C4-2B (cell line): ENCODE measurements around the gene ST7.

Experiments
- H3K27ac ChIP-seq: fragments of 450-650 bp; 2 replicates; pipeline ENCODE4 v1.5.1; 2017
- CTCF ChIP-seq: fragments of 450-650 bp; conservative IDR thresholded peaks from 2 replicates; pipeline ENCODE4 v1.5.1; 2017; ENCODE audit warnings: mild to moderate bottlenecking
- ZFX ChIP-seq: fragments of 450-650 bp; IDR thresholded peaks from 2 replicates; pipeline ENCODE4 v1.6.1; 2017

ST7 gene

DNA sequence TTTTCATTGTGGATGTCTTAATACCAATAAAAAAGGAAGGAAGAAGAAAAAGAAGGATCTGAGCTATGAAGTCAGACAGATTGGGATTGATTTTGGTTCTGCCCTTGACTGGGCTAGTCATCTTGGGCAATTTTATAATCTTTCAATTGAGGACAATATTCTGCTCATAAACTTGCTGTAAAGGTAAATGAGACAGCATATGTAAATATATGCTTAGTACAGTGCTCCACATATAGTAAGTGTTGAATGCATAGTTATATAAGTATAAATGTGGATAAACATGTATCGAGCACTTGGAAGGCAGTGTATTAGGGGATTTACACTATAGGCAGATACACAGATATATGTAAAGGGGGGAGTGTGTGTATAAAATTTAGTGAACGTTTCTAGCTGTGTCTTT, 85.1 kb downstream of the ST7 start:
- no peak overlapping the region for H3K27ac ChIP-seq
- TF ChIP-seq ZFX (no peak), CTCF (no peak)

- H3K27ac ChIP-seq = no peak overlapping the region
- no peak for TF ChIP-seq ZFX
- TF ChIP-seq CTCF = no peak
Observed at GRCh38 chr7:117041007-117041406, 87.7 kb downstream of the ST7 start.

- no peak overlapping the region for H3K27ac ChIP-seq
- TF ChIP-seq ZFX (no peak), CTCF (no peak)
Observed at GRCh38 chr7:117041822-117042221, 88.5 kb downstream of the ST7 start.

DNA sequence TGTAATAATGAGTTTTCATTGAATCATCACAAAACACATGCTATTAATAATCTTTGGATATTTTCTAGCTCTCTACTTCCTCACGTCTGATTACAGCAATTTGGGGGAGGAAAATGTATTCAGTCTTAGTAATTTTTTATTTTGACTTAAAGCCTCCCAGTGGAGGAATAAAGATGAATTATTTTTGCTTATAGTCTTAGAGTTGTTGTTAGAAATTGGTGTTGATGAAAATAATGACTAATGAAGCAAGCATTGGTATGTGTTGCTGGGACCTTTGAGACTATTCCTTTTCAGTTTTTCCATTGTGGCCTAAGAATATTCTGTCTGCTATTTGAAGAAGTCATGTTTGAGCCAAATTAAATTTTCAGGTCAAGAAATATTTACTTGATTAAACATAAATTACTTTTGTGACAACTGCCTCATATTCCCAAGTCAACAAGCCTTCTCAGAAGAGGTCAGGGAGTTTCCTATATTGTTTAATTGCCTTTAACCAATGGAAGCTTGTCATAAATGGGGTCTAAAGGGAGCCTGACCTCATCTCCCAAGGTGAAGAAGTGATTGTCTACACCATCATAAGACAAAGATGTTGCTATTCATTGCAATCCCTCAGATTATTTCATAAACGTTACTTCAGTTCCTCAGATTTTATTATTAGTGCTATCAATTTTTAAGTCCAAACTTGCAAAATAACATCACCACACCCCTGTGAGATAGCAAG, 90.0 kb downstream of the ST7 start:
- H3K27ac ChIP-seq = no peak overlapping the region
- TF ChIP-seq ZFX = no peak
- TF ChIP-seq CTCF = no peak

GRCh38 chr7:117044664-117045063, 91.4 kb downstream of the ST7 start:
- TF ChIP-seq ZFX (no peak), CTCF (no peak)
- no peak overlapping the region for H3K27ac ChIP-seq

DNA sequence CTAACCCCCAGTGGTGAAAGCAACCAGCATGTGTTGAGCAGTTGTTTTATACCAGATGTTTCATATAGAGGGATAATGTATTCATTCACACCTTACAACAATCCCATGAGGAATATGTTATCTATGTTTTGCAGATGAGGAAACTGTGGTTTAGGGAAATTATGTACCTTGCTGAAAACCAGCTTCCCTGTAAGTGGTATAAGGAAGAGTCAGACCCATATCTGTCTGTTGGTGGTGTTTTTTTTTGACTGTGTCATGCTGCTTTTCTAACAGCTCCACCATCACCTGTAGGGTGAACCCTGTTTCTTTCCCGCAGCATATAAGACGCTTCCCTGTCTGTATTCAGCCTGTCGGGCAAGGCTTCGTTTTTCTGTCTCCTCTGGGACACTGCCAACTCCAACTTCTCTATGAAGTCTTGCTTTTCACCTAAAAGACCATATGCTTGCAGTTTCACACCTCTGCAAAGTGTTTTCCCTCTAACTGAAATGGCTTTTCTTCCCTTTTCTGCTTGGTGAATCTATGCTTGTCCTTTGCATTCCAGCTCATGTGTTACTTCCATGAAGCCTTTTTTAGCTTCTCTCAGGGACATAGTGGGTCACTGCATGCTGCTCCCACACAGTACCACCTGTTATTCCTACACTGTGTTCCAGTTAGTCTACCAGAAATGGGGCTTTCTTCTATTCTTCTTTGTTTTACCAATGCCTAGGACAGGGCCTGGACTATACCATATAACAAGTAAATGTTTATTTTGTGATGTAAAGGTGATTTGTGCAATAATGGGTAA, 92.8 kb downstream of the ST7 start:
- TF ChIP-seq CTCF = no peak
- no peak for TF ChIP-seq ZFX

GRCh38 chr7:117047496-117047895, 94.2 kb downstream of the ST7 start:
- H3K27ac ChIP-seq = no peak overlapping the region
- TF ChIP-seq CTCF (no peak), ZFX (no peak)

More for the DNA sequence above, 92.8 kb downstream of the ST7 start:
- H3K27ac ChIP-seq = no peak overlapping the region
